Type B pancreatic cell (in vitro differentiated cells): Measurements from ENCODE around the gene MAP7D2. TPM values are rescaled to one million over a fixed set of nuclear protein-coding genes. Genes with fewer than 3 reads are reported as not detected.

Experiments
- DNase-seq: peaks from one replicate; pipeline ENCODE4 v3.0.0; 2021; ENCODE audit warnings: mixed read lengths; ENCODE audit not compliant: unreplicated experiment; ENCODE audit errors: extremely low spot score
- H3K27ac Mint-ChIP-seq: 2 replicates; pipeline ENCODE4 v1.8.0; 2021; ENCODE audit warnings: mild to moderate bottlenecking, mixed read lengths
- H3K27me3 Mint-ChIP-seq: 2 replicates; pipeline ENCODE4 v1.8.0; 2021; ENCODE audit warnings: mixed read lengths
- H3K36me3 Mint-ChIP-seq: 2 replicates; pipeline ENCODE4 v1.8.0; 2021; ENCODE audit warnings: mixed read lengths
- H3K4me1 Mint-ChIP-seq: one replicate; pipeline ENCODE4 v1.8.0; 2021; ENCODE audit warnings: mixed read lengths; ENCODE audit not compliant: unreplicated experiment
- H3K4me3 Mint-ChIP-seq: 2 replicates; pipeline ENCODE4 v1.8.0; 2021; ENCODE audit warnings: mild to moderate bottlenecking, mixed read lengths
- H3K9me3 Mint-ChIP-seq: 2 replicates; pipeline ENCODE4 v1.8.0; 2021; ENCODE audit warnings: mixed read lengths
- CTCF ChIP-seq: fragments of 200-600 bp; sonication (generic); conservative IDR thresholded peaks from 2 replicates; pipeline ENCODE4 v1.5.0; 2021; ENCODE audit warnings: antibody characterized with exemption, mild to moderate bottlenecking
- total RNA-seq: library from RNA; stranded (reverse); gene quantifications from 2 replicates; pipeline ENCODE4 v1.2.1, GENCODE V29; 2021; ENCODE audit warnings: low replicate concordance

MAP7D2 gene
- total RNA-seq, 1 donor from 2014 or later, result 2.0 TPM

- Mint-ChIP-seq H3K27me3 (peaks cover 19% of the 10 kb centered on the region), H3K9me3 (no peaks in the 10 kb centered on the region), H3K4me1 (no peaks in the 10 kb centered on the region), H3K36me3 (no peaks in the 10 kb centered on the region), H3K27ac (no peak overlapping the region), H3K4me3 (no peak overlapping the region)
- TF ChIP-seq CTCF, result no peak
- DNase-seq, result no peak
These were observed 4.5 kb downstream of the MAP7D2 start for GRCh38 chrX:20112022-20112774.

GRCh38 chrX:20111271-20111670 is 5.4 kb downstream of the MAP7D2 start:
- H3K27me3 Mint-ChIP-seq, result peaks cover 19% of the 10 kb centered on the region
- no peaks in the 10 kb centered on the region for H3K9me3 Mint-ChIP-seq

GRCh38 chrX:20101934-20102581 is 14.6 kb downstream of the MAP7D2 start:
- no peak for TF ChIP-seq CTCF
- Mint-ChIP-seq H3K4me1 (no peaks in the 10 kb centered on the region), H3K27me3 (no peaks in the 10 kb centered on the region), H3K9me3 (no peaks in the 10 kb centered on the region), H3K4me3 (no peak overlapping the region), H3K36me3 (no peaks in the 10 kb centered on the region), H3K27ac (no peak overlapping the region)
- DNase-seq, result no peak

More at GRCh38 chrX:20111271-20111670, 5.4 kb downstream of the MAP7D2 start:
- no peaks in the 10 kb centered on the region for H3K36me3 Mint-ChIP-seq
- H3K4me1 Mint-ChIP-seq, result no peaks in the 10 kb centered on the region
- no peak overlapping the region for H3K4me3 Mint-ChIP-seq
- TF ChIP-seq CTCF, result no peak
- no peak overlapping the region for H3K27ac Mint-ChIP-seq
- no peak for DNase-seq

GRCh38 chrX:20091499-20091898 is 25.2 kb downstream of the MAP7D2 start:
- no peak for TF ChIP-seq CTCF
- Mint-ChIP-seq H3K27ac (no peak overlapping the region), H3K4me1 (no peaks in the 10 kb centered on the region), H3K4me3 (no peak overlapping the region), H3K27me3 (no peaks in the 10 kb centered on the region), H3K9me3 (no peaks in the 10 kb centered on the region), H3K36me3 (no peaks in the 10 kb centered on the region)
- DNase-seq, result no peak

GRCh38 chrX:20089845-20090244 is 26.9 kb downstream of the MAP7D2 start:
- H3K4me1 Mint-ChIP-seq, result no peaks in the 10 kb centered on the region
- no peaks in the 10 kb centered on the region for H3K36me3 Mint-ChIP-seq
- no peak for TF ChIP-seq CTCF
- H3K4me3 Mint-ChIP-seq, result no peak overlapping the region
- H3K9me3 Mint-ChIP-seq, result no peaks in the 10 kb centered on the region
- DNase-seq, result no peak
- no peak overlapping the region for H3K27ac Mint-ChIP-seq
- no peaks in the 10 kb centered on the region for H3K27me3 Mint-ChIP-seq
